GM12872 (cell line): ENCODE results near the gene COPZ2.
A peak's percentile ranks its signal among the peaks of the same experiment; 100 is the strongest.

ENCODE experiments used
- TF ChIP-seq, protein P1 (sequence below): IDR thresholded peaks from 3 replicates; pipeline ENCODE4 v1.5.1; 2011; ENCODE audit warnings: low read depth, mild to moderate bottlenecking, low read length, moderate library complexity; ENCODE audit not compliant: insufficient read depth

Gene COPZ2, protein sequence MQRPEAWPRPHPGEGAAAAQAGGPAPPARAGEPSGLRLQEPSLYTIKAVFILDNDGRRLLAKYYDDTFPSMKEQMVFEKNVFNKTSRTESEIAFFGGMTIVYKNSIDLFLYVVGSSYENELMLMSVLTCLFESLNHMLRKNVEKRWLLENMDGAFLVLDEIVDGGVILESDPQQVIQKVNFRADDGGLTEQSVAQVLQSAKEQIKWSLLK

DNA sequence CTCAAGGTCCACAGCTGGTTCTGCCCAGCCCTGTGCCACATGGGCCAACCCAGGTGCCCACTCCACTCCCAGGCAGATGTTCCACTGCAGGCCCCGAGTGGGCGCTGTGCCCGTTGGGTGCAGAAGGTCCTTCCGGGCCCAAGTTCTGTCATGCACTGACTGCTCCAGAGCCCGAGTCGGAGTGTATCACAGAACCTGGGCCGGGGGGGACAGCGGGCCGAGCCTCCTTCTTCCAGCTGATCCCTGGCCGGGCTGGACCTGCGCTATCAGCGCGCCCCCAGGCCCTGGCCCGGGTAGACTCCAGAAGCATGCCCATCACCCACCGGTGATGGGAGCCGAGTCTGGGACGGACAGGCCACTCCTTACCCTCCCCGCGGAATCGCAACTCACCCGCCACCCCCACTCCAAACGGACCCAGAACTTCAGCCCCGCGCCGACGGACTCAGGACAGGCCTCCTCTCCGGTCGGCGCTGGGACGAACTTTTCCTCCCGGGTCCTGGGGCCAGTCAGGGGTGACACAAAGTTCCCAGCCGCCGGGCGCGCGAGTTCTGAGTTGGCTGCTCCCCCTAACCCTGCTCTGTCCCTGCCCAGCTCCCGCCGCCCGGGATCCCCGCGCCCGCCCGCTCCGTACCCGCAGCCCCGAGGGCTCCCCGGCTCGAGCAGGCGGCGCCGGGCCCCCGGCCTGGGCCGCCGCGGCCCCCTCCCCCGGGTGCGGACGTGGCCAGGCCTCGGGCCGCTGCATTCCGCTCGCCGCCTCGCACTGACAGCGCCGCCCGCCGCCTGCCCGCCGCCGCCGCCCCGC lies at the start of gene COPZ2:
COPZ2 (minus strand) TSS at position 762 of the 802 bp plus-strand sequence; CDS start at position 742, 20 bp downstream.
- TF ChIP-seq, protein P1, sequence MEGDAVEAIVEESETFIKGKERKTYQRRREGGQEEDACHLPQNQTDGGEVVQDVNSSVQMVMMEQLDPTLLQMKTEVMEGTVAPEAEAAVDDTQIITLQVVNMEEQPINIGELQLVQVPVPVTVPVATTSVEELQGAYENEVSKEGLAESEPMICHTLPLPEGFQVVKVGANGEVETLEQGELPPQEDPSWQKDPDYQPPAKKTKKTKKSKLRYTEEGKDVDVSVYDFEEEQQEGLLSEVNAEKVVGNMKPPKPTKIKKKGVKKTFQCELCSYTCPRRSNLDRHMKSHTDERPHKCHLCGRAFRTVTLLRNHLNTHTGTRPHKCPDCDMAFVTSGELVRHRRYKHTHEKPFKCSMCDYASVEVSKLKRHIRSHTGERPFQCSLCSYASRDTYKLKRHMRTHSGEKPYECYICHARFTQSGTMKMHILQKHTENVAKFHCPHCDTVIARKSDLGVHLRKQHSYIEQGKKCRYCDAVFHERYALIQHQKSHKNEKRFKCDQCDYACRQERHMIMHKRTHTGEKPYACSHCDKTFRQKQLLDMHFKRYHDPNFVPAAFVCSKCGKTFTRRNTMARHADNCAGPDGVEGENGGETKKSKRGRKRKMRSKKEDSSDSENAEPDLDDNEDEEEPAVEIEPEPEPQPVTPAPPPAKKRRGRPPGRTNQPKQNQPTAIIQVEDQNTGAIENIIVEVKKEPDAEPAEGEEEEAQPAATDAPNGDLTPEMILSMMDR, result peak; percentile 91

DNA sequence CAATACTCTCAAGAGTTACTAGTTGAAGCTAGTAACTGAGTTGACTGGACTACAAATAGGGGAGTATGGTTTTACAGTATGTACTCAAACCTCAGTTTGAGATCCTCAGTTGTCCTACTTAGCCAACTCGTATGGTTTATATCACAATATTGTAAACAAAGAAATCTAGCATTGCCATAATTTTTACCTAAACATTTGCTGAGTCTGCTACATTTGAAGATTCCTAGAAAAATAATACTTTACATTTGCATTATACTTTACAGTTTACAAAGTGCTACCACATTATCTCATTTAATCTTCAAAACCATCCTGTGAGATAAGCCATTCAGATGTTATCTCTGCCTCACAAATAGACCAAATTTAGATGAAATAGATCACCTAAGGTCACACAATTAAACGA lies 47.3 kb upstream of the COPZ2 start:
- TF ChIP-seq, protein P1, result no peak

DNA sequence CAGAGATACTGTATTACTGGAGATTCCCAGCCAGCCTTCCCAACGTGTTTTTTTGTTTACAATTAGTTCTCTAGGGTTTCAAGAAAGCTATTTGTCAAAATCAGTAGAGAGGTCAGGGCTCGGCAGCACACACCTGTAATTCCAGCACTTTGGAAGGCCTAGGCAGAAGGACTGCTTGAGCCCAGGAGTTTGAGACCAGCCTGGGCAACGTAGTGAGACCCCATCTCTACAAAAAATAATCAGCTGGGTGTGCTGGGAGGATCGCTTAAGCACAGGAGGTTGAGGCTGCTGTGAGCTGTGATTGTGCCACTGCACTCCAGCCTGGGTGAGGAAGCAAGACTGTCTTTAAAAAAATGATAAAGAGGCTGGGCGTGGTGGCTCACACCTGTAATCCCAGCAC lies 44.3 kb upstream of the COPZ2 start:
- TF ChIP-seq, protein P1, result no peak

DNA sequence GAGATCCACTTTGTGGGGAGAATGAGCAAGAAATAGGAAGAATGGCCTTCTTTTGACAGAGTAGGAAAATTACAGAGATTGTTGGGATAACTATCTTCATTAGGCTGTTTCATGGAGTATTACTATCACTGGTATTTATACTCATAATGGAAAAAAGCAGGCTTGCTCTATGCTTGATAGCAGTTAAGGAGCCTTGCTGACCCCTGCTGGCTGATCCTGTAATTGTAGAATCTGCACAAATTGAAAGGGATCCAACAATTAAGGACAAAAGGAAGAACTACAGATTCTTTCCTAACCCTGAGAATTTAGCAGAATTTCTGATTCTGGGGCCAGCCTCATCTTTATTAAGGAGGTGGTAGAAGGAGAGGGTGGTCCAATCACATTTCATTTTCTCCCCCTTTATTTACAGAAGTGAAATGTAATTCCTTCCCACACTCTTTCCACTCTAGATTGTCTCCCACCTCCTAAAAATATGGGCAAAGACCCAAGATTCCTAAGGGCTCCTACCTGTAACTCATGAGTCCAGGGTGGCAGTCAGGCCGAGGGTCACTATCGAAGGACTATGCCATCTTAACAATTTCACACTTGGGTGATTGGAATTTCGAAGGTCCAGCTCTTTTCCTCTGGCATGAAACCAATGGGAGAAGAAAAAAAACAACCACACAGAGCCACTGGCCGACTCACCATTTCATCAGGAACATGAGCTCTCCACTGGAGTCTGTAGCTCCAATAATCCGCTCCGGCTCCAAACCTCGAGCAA lies 36.9 kb upstream of the COPZ2 start:
- TF ChIP-seq, protein P1, result peak; percentile 77

DNA sequence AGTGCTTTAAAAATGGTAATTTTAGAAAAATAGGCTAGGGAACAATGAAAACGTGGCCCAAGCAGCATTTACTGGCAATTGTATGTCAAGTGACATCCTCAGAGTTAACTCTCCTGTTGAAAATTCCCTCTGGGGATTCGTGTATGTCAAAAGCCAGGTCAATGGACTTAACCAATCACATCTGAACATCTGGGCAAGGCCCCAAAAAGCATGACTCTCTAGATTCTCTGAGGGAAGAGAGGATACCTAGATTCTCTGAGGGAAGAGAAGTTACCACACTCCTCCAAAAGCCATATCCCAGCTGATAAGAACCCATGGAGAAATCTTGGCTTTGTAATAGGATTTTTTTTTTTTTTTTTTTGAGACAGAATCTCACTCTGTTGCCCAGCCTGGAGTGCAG lies 34.1 kb upstream of the COPZ2 start:
- TF ChIP-seq, protein P1, result no peak

DNA sequence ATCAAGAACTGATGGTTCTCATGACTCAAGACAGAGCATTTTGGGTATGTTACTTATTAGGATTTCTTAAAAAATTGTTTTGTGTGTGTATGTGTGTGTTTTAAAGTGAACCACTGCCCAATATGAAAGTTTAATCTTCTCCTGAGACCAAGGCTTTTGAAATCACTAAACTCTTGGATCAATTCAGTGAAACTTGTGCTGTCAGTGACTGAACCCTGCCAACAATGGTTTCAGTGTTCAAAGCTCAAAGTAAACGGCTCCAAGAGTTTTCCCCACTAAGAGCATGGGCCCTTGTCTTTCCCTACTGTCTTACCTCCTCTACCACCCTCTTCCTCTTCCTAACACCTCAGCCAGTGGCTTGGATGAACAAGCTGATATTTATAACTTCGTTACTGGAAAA lies 32.6 kb upstream of the COPZ2 start:
- TF ChIP-seq, protein P1, result no peak

DNA sequence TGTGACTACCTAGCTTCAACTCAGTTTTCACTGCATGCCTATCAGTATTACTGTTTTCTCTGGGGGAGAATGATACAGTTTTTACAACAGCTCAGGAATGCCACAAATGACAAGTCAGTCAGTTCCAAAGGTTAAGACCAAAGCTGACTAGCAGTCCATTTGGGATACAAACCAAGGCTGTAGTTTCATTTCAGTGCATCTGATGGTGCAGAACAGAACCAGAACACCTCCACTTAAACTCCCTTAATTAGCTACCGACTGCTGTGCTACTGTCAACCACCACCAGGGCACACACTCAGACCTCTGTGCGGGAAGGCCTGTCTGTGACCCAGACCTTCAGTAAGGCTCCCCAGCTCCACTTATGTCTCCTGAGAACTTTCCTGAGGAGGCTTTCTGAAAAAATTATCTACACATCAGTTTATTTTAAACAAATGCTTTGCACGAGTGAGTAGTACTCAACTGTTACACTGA lies 30.9 kb upstream of the COPZ2 start:
- TF ChIP-seq, protein P1, result peak; percentile 54; the same call in 2 of the 3 replicates
